ENCODE measurements around the gene COP1. TPM values are rescaled to one million over a fixed set of nuclear protein-coding genes. Genes with fewer than 3 reads are reported as not detected.

The COP1 gene
- total RNA-seq, 1 experiment from 2014 or later = 47.0 TPM

DNA sequence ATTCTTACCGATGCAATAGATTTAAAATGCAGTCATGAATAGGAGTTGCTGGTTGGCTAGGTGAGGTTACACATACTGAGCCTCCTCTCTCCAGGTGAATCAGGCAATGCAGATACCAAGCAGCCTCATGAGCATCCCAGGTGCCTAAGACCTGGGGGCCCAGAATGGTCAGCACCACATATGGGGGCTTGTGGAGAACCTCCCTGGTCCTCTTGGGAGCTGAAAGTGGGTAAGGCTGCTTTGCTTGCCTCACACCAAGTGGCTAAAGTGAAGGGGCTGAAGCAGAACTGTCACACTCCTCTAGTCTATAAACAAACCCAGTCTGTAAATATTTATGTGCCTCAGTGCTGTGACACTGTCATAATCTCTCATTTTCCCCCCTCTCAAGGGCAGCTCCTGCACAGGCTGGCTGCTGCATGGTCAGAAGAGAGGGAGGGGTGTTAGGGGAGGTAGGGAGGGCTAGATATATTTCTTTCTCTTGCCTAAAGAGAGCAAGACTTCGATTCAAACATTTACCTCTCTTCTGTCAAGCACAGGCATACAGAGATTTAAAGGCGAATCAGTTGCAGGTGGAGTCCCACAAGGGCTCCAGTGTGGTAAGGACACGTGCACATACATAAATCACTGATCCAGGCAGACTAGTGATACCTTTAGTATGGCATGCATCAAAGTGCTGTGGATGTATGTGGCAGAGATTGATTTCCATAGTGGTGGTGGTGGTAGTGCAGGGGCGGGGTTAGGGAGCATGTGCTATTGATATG, 305.8 kb downstream of the COP1 start:
- no peak overlapping the region for H3K4me3 Mint-ChIP-seq (ENCODE audit: unreplicated experiment)
- H3K27me3 Mint-ChIP-seq (ENCODE audit: insufficient read depth, unreplicated experiment) = no peaks in the 10 kb centered on the region
- CTCF ChIA-PET = interaction anchor here (0.5 to 2.2 kb wide), 3 partner anchors 14 to 204 kb away, joined by 3 to 16 read pairs (median 4); no protein-coding TSS in a partner anchor
- no peaks in the 10 kb centered on the region for H3K9me3 Mint-ChIP-seq (ENCODE audit: unreplicated experiment)
- intact Hi-C loops (cut with micrococcal nuclease) = no loop called here
- H3K27ac Mint-ChIP-seq (ENCODE audit: low read depth, unreplicated experiment) = no peak overlapping the region
- no peak for DNase-seq (ENCODE audit: unreplicated experiment)
- no TSS peak for BruUV-seq (replicated peaks)
- TF ChIP-seq, protein P1, sequence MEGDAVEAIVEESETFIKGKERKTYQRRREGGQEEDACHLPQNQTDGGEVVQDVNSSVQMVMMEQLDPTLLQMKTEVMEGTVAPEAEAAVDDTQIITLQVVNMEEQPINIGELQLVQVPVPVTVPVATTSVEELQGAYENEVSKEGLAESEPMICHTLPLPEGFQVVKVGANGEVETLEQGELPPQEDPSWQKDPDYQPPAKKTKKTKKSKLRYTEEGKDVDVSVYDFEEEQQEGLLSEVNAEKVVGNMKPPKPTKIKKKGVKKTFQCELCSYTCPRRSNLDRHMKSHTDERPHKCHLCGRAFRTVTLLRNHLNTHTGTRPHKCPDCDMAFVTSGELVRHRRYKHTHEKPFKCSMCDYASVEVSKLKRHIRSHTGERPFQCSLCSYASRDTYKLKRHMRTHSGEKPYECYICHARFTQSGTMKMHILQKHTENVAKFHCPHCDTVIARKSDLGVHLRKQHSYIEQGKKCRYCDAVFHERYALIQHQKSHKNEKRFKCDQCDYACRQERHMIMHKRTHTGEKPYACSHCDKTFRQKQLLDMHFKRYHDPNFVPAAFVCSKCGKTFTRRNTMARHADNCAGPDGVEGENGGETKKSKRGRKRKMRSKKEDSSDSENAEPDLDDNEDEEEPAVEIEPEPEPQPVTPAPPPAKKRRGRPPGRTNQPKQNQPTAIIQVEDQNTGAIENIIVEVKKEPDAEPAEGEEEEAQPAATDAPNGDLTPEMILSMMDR (IDR thresholded peaks at IDR 0.05; ENCODE audit: unreplicated experiment) = no peak
- no peaks in the 10 kb centered on the region for H3K4me1 Mint-ChIP-seq (ENCODE audit: insufficient read depth, unreplicated experiment)
- H3K36me3 Mint-ChIP-seq (ENCODE audit: insufficient read depth, unreplicated experiment) = peaks cover 6% of the 10 kb centered on the region
- POLR2A ChIA-PET = interaction anchor here (0.6 kb wide), 1 partner anchor 487 kb away, joined by 4 read pairs; no protein-coding TSS in a partner anchor

DNA sequence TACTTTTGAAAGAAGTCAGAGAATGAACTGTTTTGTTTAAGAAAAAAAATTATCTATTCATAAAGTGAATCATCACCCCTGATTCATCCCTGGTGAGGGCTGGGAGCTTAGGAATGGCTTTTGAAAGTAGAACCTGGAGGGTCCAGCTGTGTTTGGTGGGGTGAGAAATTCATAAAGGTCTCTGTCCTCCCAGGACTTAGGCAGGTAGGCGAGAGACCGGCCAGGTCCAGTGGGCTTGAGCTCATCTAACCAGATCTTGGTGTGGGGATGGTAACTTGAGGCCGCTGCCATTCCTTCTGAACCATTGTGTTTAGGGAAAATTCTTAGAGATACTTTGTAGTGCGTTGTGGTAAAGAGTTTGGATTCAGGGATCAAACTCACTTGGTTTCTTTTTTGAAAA, 306.9 kb downstream of the COP1 start:
- Mint-ChIP-seq H3K9me3 (ENCODE audit: unreplicated experiment) (no peaks in the 10 kb centered on the region), H3K36me3 (ENCODE audit: insufficient read depth, unreplicated experiment) (peaks cover 6% of the 10 kb centered on the region), H3K27me3 (ENCODE audit: insufficient read depth, unreplicated experiment) (no peaks in the 10 kb centered on the region), H3K4me1 (ENCODE audit: insufficient read depth, unreplicated experiment) (no peaks in the 10 kb centered on the region), H3K4me3 (ENCODE audit: unreplicated experiment) (no peak overlapping the region), H3K27ac (ENCODE audit: low read depth, unreplicated experiment) (no peak overlapping the region)
- DNase-seq (ENCODE audit: unreplicated experiment) = no peak
- intact Hi-C loops (cut with micrococcal nuclease) = no loop called here
- ChIA-PET CTCF (interaction anchor here (0.6 to 2.2 kb wide), 3 partner anchors 13 to 209 kb away, joined by 3 to 16 read pairs (median 3); no protein-coding TSS in a partner anchor), POLR2A (no interaction called here)
- TF ChIP-seq, protein P1 (IDR thresholded peaks at IDR 0.05; ENCODE audit: unreplicated experiment) = no peak
- no TSS peak for BruUV-seq (replicated peaks)

DNA sequence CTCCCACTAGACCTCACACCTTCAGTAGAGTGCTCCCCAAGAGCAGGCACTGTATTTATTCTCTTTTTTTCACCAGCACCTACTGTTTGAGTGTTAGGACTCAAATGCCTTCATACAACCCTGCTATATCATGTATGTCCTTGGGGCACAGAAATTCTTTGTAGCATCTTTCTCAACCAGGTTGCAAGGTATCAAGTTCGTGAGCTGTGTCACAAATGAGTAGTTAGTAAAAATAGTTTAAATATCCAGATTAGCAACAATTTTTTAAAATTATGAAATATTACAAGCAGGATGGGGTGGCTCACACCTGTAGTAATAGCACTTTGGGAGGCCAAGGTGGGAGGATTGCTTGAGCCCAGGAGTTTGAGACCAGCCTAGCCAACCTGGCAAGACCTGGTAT, 311.1 kb downstream of the COP1 start:
- no peak for DNase-seq (ENCODE audit: unreplicated experiment)
- Mint-ChIP-seq H3K4me1 (ENCODE audit: insufficient read depth, unreplicated experiment) (no peaks in the 10 kb centered on the region), H3K36me3 (ENCODE audit: insufficient read depth, unreplicated experiment) (no peaks in the 10 kb centered on the region), H3K9me3 (ENCODE audit: unreplicated experiment) (no peaks in the 10 kb centered on the region), H3K4me3 (ENCODE audit: unreplicated experiment) (no peak overlapping the region), H3K27me3 (ENCODE audit: insufficient read depth, unreplicated experiment) (no peaks in the 10 kb centered on the region), H3K27ac (ENCODE audit: low read depth, unreplicated experiment) (no peak overlapping the region)
- CTCF ChIA-PET = interaction anchor here (1.9 to 2.0 kb wide), 2 partner anchors 7 to 17 kb away, joined by 7 to 8 read pairs; no protein-coding TSS in a partner anchor
- intact Hi-C loops (cut with micrococcal nuclease) = no loop called here
- POLR2A ChIA-PET = no interaction called here
- TF ChIP-seq, protein P1 (IDR thresholded peaks at IDR 0.05; ENCODE audit: unreplicated experiment) = no peak
- no TSS peak for BruUV-seq (replicated peaks)
